ENCODE data around the gene HIGD1A.

DNA sequence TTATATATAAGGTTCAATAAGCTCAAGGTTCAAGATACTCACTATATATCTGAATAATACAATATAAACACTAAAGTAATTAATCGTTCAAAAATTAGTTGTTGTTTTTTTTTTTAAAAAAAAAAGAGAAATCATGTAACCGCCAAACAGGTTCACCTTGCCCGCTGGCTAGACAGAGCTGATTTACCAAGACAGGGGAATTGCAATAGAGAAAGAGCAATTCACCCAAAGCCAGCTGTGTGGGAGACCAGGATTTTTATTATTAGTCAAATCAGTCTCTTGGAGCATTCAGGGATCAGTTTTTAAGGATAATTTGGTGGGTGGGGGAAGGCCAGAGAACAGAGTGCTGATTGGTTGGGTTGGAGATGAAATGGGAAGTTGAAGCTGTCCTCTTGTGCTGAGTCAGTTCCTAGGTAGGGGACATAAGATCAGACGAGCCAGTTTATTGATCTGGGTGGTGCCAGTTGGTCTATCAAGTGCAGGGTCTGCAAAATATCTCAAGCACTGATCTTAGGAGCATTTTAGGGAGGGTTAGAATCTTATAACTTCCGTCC lies 7.9 kb downstream of the HIGD1A start:
- TF ChIP-seq CTCF (IDR thresholded peaks at IDR 0.05) = no peak
- no peak for TF ChIP-seq POLR2A (IDR thresholded peaks at IDR 0.05)

Data from esophagus squamous epithelium (tissue), 4 donors.